HG03575 (cell line): ENCODE measurements around the gene USP48.
"Not testable (repeated sequence)": the region's sequence is repeated elsewhere in the genome, so short reads cannot be mapped to it uniquely, and the experiment has no call there.

Experiments used
- ATAC-seq: cut with Tn5 transposase; IDR thresholded peaks from one replicate; pipeline ENCODE4 v1.9.1; 2021; ENCODE audit not compliant: unreplicated experiment, insufficient number of reproducible peaks, low FRiP score; ENCODE audit errors: extremely low read depth

The USP48 gene

GRCh38 chr1:21633992-21634805, 148.8 kb downstream of the USP48 start:
- ATAC-seq, result no peak

- ATAC-seq, result no peak
These were observed 149.7 kb downstream of the USP48 start for GRCh38 chr1:21633141-21633755.

- no peak for ATAC-seq
These were observed 150.7 kb downstream of the USP48 start for GRCh38 chr1:21631944-21632887.

- ATAC-seq, result not testable (repeated sequence)
These were observed 151.4 kb downstream of the USP48 start for GRCh38 chr1:21631590-21631943.

- no peak for ATAC-seq
These were observed 152.2 kb downstream of the USP48 start for GRCh38 chr1:21630571-21631343.

GRCh38 chr1:21629971-21630370, 153.0 kb downstream of the USP48 start:
- no peak for ATAC-seq

- ATAC-seq, result no peak
These were observed 154.1 kb downstream of the USP48 start for GRCh38 chr1:21628798-21629393.
